ENCODE results near the gene PRR15L.

- TF ChIP-seq CTCF (conservative IDR thresholded peaks at IDR 0.05 in 1 of 2, IDR thresholded peaks at IDR 0.05 in 1 of 2; ENCODE audit: extremely low read depth in 1 of 2, insufficient read depth in 1 of 2, low read depth in 1 of 2, low read length in 2 of 2): no peak
- TF ChIP-seq EZH2 (IDR thresholded peaks at IDR 0.05; ENCODE audit: borderline replicate concordance, low read length): no peak
These were observed 43.3 kb downstream of the PRR15L start for GRCh38 chr17:47914306-47914948.

Measured in mammary epithelial cell (primary cell).